ENCODE data around the gene ACE.

ACE gene

GRCh38 chr17:63487014-63487339, 10.1 kb downstream of the ACE start:
- TF ChIP-seq, protein P1, sequence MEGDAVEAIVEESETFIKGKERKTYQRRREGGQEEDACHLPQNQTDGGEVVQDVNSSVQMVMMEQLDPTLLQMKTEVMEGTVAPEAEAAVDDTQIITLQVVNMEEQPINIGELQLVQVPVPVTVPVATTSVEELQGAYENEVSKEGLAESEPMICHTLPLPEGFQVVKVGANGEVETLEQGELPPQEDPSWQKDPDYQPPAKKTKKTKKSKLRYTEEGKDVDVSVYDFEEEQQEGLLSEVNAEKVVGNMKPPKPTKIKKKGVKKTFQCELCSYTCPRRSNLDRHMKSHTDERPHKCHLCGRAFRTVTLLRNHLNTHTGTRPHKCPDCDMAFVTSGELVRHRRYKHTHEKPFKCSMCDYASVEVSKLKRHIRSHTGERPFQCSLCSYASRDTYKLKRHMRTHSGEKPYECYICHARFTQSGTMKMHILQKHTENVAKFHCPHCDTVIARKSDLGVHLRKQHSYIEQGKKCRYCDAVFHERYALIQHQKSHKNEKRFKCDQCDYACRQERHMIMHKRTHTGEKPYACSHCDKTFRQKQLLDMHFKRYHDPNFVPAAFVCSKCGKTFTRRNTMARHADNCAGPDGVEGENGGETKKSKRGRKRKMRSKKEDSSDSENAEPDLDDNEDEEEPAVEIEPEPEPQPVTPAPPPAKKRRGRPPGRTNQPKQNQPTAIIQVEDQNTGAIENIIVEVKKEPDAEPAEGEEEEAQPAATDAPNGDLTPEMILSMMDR (IDR thresholded peaks at IDR 0.05): no peak

DNA sequence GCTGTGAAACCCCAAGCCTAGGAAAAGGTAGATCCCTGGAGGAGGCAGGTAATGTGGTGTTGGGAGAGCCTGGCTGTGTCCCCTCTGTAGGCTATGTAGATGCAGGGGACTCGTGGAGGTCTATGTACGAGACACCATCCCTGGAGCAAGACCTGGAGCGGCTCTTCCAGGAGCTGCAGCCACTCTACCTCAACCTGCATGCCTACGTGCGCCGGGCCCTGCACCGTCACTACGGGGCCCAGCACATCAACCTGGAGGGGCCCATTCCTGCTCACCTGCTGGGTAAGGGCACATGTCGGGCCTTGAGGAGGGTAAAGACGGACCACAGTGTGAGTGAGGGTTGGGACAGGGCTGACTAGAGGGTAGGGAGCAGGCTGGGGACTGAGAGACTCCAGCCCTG, 12.0 kb downstream of the ACE start:
- TF ChIP-seq, protein P1 (IDR thresholded peaks at IDR 0.05): no peak

- TF ChIP-seq, protein P1 (IDR thresholded peaks at IDR 0.05): no peak
Measured at GRCh38 chr17:63489291-63489690, 12.4 kb downstream of the ACE start.

DNA sequence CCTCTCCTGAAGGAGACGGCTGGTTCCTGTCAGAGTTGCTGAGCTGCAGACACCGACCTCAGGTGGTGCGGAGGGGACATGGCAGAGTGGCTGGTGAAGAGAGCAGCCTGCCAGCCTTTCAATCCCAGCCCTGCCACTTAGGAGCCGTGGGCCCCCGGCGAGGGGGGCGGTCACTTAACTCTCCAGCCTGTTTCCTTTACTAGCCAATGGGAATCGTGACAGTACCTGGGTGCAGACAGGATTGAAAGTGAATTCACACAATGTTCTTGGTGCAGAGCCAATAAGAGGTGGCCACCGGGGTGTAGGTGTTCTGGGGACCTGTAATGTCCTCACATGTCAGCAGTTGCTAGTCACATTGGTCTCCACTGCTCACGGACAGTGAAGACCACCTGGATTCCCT, 13.5 kb downstream of the ACE start:
- TF ChIP-seq, protein P1 (IDR thresholded peaks at IDR 0.05): no peak

- TF ChIP-seq, protein P1 (IDR thresholded peaks at IDR 0.05): no peak
Measured at GRCh38 chr17:63490858-63491400, 14.1 kb downstream of the ACE start.

DNA sequence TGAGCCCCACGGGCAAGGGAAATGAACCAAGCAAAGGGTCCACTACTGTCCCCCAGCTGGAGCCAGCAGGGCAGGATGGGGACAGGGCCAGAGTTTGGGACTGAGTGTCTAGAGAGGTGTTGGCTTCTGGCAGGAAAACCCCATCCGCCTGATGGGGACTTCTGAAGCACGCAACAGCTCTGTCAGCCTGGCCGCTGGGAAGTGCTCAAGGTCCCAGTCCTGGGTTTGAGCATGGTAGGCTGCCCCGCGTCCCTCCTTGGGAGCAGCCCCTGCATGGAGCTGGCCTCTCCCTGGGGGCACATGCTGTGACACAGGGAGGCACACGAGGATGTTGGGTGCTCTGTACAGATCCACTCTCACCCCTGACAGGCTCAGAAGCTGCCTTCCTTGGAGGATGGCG, 14.6 kb downstream of the ACE start:
- TF ChIP-seq, protein P1 (IDR thresholded peaks at IDR 0.05): no peak

GRCh38 chr17:63491977-63492618, 15.2 kb downstream of the ACE start:
- TF ChIP-seq, protein P1 (IDR thresholded peaks at IDR 0.05): no peak

GRCh38 chr17:63492940-63493339, 16.1 kb downstream of the ACE start:
- TF ChIP-seq, protein P1 (IDR thresholded peaks at IDR 0.05): no peak
